ENCODE measurements around the gene MC1R.

- TF ChIP-seq EZH2 (IDR thresholded peaks at IDR 0.05; ENCODE audit: borderline replicate concordance, low read depth, low read length, severe bottlenecking) = no peak
- TF ChIP-seq, protein P1, sequence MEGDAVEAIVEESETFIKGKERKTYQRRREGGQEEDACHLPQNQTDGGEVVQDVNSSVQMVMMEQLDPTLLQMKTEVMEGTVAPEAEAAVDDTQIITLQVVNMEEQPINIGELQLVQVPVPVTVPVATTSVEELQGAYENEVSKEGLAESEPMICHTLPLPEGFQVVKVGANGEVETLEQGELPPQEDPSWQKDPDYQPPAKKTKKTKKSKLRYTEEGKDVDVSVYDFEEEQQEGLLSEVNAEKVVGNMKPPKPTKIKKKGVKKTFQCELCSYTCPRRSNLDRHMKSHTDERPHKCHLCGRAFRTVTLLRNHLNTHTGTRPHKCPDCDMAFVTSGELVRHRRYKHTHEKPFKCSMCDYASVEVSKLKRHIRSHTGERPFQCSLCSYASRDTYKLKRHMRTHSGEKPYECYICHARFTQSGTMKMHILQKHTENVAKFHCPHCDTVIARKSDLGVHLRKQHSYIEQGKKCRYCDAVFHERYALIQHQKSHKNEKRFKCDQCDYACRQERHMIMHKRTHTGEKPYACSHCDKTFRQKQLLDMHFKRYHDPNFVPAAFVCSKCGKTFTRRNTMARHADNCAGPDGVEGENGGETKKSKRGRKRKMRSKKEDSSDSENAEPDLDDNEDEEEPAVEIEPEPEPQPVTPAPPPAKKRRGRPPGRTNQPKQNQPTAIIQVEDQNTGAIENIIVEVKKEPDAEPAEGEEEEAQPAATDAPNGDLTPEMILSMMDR (IDR thresholded peaks at IDR 0.05; ENCODE audit: borderline replicate concordance, extremely low read depth, low read length, poor library complexity, severe bottlenecking) = no peak
Measured at GRCh38 chr16:89965447-89966225, 47.0 kb downstream of the MC1R start.

All from DND-41 (cell line).